ENCODE data around the gene TP53I13.
"Not testable (repeated sequence)": the region's sequence is repeated elsewhere in the genome, so short reads cannot be mapped to it uniquely, and the experiment has no call there.

TP53I13 gene

DNA sequence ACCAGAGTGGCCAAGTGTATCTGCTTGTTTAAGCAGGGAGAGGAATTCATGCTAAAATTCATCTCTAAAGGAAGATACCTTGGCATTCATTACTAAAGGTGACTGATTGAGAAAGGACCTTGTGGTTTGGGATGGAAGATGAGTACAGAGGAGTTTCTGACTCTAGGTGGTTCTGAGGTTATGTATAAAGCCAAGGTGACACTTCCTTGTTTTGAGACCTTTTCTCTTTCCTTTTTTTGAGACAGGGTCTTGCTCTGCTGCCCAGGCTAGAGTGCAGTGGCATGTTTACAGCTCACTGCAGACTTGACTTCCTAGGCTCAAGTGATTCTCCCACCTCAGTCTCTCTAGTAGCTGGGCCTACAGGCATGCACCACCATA is 10.8 kb upstream of the TP53I13 start:
- TF ChIP-seq, protein P1, sequence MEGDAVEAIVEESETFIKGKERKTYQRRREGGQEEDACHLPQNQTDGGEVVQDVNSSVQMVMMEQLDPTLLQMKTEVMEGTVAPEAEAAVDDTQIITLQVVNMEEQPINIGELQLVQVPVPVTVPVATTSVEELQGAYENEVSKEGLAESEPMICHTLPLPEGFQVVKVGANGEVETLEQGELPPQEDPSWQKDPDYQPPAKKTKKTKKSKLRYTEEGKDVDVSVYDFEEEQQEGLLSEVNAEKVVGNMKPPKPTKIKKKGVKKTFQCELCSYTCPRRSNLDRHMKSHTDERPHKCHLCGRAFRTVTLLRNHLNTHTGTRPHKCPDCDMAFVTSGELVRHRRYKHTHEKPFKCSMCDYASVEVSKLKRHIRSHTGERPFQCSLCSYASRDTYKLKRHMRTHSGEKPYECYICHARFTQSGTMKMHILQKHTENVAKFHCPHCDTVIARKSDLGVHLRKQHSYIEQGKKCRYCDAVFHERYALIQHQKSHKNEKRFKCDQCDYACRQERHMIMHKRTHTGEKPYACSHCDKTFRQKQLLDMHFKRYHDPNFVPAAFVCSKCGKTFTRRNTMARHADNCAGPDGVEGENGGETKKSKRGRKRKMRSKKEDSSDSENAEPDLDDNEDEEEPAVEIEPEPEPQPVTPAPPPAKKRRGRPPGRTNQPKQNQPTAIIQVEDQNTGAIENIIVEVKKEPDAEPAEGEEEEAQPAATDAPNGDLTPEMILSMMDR (IDR thresholded peaks at IDR 0.05; ENCODE audit: insufficient read depth, low read length, poor library complexity, severe bottlenecking), result no peak

DNA sequence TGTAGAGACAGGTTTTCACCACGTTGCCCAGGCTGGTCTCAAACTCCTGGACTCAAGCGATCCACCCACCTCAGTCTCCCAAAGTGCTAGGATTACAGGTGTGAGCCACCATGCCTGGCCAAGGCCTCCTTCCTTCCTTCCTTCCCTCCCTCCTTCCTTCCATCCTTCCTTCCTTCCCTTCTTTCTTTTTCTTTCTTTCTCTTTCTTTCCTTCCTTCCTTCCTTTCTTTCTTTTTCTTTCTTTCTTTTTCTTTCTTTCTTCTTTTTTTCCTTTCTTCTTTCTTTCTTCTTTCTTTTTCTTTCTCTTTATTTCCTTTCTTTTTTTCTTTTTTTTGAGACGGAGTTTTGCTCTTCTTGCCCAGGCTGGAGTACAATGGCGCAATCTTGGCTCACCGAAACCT is 10.4 kb upstream of the TP53I13 start:
- not testable (repeated sequence) for DNase-seq (ENCODE audit: extremely low read depth, insufficient read length); H3K27me3 ChIP-seq (replicated peaks; ENCODE audit: control insufficient read depth, insufficient read depth, low read length); H3K36me3 ChIP-seq (ENCODE audit: control insufficient read depth, insufficient read depth, low read length); H3K4me3 ChIP-seq (replicated peaks; ENCODE audit: low read depth, low read length)

More for the DNA sequence above, 10.8 kb upstream of the TP53I13 start:
- Histone ChIP-seq H3K27me3 (replicated peaks; ENCODE audit: control insufficient read depth, insufficient read depth, low read length) (no peaks in the 10 kb centered on the region), H3K4me3 (replicated peaks; ENCODE audit: low read depth, low read length) (no peak overlapping the region), H3K36me3 (ENCODE audit: control insufficient read depth, insufficient read depth, low read length) (peaks cover 5% of the 10 kb centered on the region)
- no peak for DNase-seq (ENCODE audit: extremely low read depth, insufficient read length)

DNA sequence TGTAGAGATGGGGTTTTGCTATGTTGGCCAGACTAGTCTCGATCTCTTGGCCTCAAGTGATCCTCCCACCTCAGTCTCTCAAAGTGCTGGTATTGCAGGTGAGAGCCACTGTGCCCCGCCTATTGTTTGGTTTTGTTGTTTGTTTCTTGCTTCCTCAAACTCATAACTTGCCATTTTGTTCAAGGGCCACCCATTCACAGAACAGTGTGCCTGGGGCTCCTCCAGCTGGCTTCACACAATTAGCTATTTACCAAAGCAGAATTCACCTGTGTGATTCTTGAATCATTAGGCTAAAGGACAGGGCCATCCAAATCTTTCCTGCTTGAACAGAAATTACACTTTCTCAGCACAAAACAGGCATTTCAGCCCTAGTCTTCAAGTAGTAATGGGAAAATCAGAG is 8.9 kb upstream of the TP53I13 start:
- Histone ChIP-seq H3K36me3 (ENCODE audit: control insufficient read depth, insufficient read depth, low read length) (peaks cover 7% of the 10 kb centered on the region), H3K4me3 (replicated peaks; ENCODE audit: low read depth, low read length) (no peak overlapping the region), H3K27me3 (replicated peaks; ENCODE audit: control insufficient read depth, insufficient read depth, low read length) (no peaks in the 10 kb centered on the region)
- TF ChIP-seq, protein P1 (IDR thresholded peaks at IDR 0.05; ENCODE audit: insufficient read depth, low read length, poor library complexity, severe bottlenecking), result no peak
- no peak for DNase-seq (ENCODE audit: extremely low read depth, insufficient read length)

DNA sequence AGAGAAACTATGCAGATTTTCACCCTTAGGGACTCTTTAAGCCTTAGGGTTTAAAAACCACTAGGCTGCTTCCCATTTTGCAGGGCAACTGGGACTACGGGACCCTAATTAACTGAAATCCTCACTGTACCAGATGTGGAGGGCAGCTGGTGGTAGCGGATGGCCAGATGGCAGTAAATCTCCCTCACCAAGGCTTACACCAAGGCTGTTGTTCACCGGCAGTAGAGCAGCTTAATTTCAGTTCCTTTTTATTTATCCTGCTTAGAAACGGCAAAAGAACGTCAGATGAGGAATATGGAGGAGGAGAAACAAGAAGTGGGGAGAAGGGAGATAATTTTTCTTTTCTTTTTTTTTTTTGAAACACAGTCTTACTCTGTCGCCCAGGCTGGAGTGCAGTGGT is 8.2 kb upstream of the TP53I13 start:
- Histone ChIP-seq H3K4me3 (replicated peaks; ENCODE audit: low read depth, low read length) (no peak overlapping the region), H3K36me3 (ENCODE audit: control insufficient read depth, insufficient read depth, low read length) (peaks cover 7% of the 10 kb centered on the region)
- no peak for DNase-seq (ENCODE audit: extremely low read depth, insufficient read length)

DNA sequence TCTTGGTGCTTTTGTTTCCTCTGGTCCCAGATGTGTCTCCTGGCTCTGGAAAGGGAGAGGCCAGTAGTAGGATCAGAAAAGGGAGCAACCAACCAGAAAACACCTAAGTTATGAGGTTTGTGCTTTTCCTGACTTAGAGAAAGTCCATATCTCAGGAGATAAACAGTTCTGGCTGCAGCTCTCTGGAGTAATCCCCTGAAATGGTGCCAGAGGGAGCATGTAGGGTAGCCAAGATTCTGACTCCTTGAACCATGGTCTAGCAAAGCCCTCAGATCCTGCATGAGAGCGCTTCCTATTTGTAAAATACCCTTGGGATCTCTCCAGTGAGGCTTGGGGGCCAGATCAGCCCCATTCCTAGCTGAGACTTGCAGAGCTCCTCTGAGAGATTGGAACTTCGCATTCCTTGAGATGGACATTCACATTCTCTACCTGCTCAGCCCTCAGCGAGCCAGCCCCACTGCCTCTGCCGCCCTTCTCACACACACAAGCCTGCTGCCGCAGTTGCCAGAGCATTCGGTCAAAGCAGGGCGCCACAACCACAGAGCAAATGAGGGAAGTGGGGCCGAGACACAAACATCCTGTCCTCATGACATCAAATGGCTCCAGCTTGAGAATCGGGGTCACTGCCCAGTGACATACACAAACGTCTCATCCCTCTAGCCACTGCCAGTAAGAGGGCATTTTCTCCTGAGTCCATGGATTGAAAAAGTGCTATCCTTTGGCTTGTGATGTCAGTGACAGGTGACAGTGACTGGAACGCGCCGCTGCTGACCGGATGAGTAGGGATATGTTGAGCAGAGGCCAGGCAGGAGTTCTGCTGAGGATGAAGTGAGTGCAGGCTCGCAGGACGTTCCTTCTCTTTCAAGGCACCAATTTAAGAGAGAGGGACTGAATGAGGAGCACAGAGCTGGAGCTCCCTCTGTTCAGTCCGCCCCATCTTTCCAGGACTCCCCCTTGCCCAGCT is 6.7 kb upstream of the TP53I13 start:
- Histone ChIP-seq H3K36me3 (ENCODE audit: control insufficient read depth, insufficient read depth, low read length) (peaks cover 7% of the 10 kb centered on the region), H3K4me3 (replicated peaks; ENCODE audit: low read depth, low read length) (no peak overlapping the region), H3K27me3 (replicated peaks; ENCODE audit: control insufficient read depth, insufficient read depth, low read length) (no peaks in the 10 kb centered on the region)
- TF ChIP-seq, protein P1 (IDR thresholded peaks at IDR 0.05; ENCODE audit: insufficient read depth, low read length, poor library complexity, severe bottlenecking), result no peak
- no peak for DNase-seq (ENCODE audit: extremely low read depth, insufficient read length)

More for the DNA sequence above, 8.2 kb upstream of the TP53I13 start:
- TF ChIP-seq, protein P1 (IDR thresholded peaks at IDR 0.05; ENCODE audit: insufficient read depth, low read length, poor library complexity, severe bottlenecking), result no peak
- H3K27me3 ChIP-seq (replicated peaks; ENCODE audit: control insufficient read depth, insufficient read depth, low read length), result no peaks in the 10 kb centered on the region

DNA sequence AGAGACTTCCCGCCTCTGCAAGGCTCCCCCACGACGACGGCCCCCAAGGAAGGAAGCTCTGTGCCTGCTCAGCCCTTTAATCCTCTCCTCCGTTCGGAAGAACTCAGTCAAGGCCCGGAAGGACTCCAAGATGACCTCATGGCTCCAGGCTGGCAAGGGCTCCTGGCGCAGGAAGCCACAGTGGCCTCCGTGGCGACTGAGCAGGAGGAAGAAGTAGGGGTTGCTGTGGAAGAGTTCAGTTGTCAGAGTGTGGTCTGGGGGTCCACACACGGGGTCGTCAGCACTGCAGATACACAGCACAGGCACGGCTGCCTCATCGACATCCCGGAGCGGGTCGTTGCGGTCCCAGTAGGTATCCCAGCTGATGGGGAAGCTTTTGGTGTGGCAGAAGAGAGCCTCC is 5.9 kb upstream of the TP53I13 start:
- H3K36me3 ChIP-seq (ENCODE audit: control insufficient read depth, insufficient read depth, low read length), result peaks cover 7% of the 10 kb centered on the region
- TF ChIP-seq, protein P1 (IDR thresholded peaks at IDR 0.05; ENCODE audit: insufficient read depth, low read length, poor library complexity, severe bottlenecking), result no peak
- no peaks in the 10 kb centered on the region for H3K27me3 ChIP-seq (replicated peaks; ENCODE audit: control insufficient read depth, insufficient read depth, low read length)
- no peak overlapping the region for H3K4me3 ChIP-seq (replicated peaks; ENCODE audit: low read depth, low read length)
- DNase-seq (ENCODE audit: extremely low read depth, insufficient read length), result no peak
